ENCODE data around the gene AGXT2.
"Not testable (repeated sequence)": the region's sequence is repeated elsewhere in the genome, so short reads cannot be mapped to it uniquely, and the experiment has no call there.

The AGXT2 gene

DNA sequence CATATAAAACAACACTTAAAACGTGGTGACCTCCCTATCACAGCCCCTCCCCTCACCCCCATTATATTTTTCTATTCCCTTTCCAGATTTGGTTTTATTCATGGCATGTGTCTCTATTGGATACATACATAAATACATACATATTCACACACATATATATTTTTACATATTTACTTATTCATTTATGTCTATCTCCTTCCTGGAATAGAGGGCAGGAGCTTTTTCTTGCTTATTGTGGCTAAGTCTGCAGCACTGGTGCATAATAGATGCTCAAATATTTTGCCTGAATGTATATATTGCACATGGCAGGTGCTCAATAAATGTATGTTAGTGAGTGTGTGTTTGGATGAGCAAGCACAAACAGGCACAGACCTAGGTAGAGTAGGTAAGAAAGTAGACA lies 2.5 kb downstream of the AGXT2 start:
- in situ Hi-C loops (cut with HindIII; ENCODE audit: low pct_unique_long_range_greater_than_20kb, low sequenced_read_pairs), result no loop called here
- DNase-seq (ENCODE audit: low read depth in 1 of 2, low spot score in 1 of 2), result no peak
- no peak for TF ChIP-seq JUND (IDR thresholded peaks at IDR 0.05; ENCODE audit: low read depth)

DNA sequence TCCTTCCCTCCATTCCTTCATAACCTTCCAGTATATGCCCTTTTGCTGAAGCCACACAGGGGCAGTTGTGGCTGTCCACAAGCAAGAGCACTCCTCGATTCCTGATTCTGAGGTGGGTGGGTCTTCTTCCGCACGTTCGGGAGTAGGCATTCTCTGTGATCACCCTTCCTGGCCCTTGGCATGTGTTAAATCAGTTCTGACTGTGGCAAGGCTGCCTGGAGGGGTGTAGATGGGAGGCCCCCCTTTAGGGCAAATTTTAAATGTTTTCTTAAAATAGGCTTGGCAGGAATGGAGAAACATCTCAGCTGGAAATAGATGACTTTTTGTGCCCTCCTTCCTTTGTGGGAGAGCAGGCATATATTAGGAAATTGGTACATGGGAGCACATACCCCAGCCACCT lies 3.1 kb downstream of the AGXT2 start:
- TF ChIP-seq JUND (IDR thresholded peaks at IDR 0.05; ENCODE audit: low read depth), result no peak
- DNase-seq (ENCODE audit: low read depth in 1 of 2, low spot score in 1 of 2), result no peak
- in situ Hi-C loops (cut with HindIII; ENCODE audit: low pct_unique_long_range_greater_than_20kb, low sequenced_read_pairs), result no loop called here

DNA sequence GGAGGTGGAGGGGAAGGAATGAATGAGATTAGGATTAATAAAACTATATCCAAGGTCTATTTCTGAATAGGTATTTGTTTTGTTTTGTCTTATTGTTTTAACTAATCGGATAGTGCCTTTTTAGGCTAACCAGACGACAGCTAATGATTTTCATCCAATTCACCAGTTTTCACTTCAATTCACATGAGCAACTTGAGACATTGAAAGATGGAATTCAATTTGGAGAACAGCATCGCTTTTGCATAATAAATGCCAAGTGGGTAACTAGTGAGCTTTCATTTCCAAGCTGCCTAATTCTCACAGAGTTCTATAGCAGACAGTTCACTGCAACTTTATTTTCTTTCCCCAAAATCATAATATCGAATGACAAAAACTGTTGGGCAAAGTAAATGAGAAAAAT lies 5.0 kb downstream of the AGXT2 start:
- no peak for DNase-seq (ENCODE audit: low read depth in 1 of 2, low spot score in 1 of 2)
- no peak for TF ChIP-seq JUND (IDR thresholded peaks at IDR 0.05; ENCODE audit: low read depth)
- in situ Hi-C loops (cut with HindIII; ENCODE audit: low pct_unique_long_range_greater_than_20kb, low sequenced_read_pairs), result no loop called here

DNA sequence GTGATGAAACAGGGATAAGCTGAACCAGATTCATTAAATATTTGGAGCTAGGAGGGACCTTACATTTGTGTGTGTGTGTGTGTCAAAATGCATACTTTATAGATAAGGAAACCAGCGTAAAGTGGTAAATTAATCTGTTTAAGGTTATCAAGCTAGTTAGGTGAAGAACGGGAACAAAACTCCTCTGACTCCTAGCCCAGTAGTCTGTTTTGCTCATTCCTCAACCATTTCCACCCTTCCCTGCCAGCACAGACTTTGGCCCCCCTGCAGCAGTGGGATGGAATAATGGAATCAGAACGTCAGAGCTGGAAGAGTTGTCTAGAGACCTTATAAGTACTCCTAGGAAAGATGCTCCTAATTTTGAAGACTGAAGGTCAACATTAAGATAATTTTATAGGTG lies 6.5 kb downstream of the AGXT2 start:
- no peak for DNase-seq (ENCODE audit: low read depth in 1 of 2, low spot score in 1 of 2)
- no peak for TF ChIP-seq JUND (IDR thresholded peaks at IDR 0.05; ENCODE audit: low read depth)
- in situ Hi-C loops (cut with HindIII; ENCODE audit: low pct_unique_long_range_greater_than_20kb, low sequenced_read_pairs), result no loop called here

DNA sequence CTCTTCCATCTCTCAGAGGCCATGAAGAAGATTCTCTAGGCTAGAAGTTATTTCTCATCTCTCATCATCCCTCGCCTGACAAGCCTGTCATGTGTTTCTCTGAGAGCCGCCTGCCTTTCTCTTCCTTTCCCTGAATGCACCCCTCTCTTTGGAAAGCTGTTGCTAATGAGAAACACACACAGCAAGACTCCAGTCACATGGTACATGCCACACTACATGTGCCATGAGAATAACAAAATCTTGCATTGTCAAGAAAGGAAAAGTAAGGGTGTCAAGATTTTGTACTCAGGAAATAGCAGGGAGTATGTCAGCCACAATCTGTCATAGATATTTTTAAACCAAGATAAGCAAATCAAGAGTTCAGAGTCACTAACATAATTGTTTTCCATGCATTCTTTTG lies 8.9 kb downstream of the AGXT2 start:
- no peak for DNase-seq (ENCODE audit: low read depth in 1 of 2, low spot score in 1 of 2)
- in situ Hi-C loops (cut with HindIII; ENCODE audit: low pct_unique_long_range_greater_than_20kb, low sequenced_read_pairs), result no loop called here
- TF ChIP-seq JUND (IDR thresholded peaks at IDR 0.05; ENCODE audit: low read depth), result no peak

DNA sequence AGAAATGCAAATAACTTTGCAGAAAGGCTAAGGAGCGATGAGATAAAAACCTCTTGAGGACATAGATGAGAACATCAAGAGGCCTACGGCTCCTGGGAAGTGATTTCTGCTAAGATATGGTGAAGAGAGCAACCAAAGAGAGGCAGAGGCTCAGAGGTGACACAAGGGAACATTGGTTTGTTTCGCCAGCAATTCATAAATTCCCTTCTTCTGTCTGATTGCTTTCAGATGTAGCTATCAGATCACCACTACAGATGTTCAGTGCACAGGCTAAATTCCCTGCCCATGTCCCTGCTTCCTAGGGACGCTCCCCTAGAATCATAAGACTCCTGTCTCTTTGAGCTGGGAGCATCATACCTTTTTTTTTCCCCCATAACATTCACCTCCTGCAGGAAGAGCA lies 11.2 kb downstream of the AGXT2 start:
- no peak for TF ChIP-seq JUND (IDR thresholded peaks at IDR 0.05; ENCODE audit: low read depth)
- in situ Hi-C loops (cut with HindIII; ENCODE audit: low pct_unique_long_range_greater_than_20kb, low sequenced_read_pairs), result no loop called here
- no peak for DNase-seq (ENCODE audit: low read depth in 1 of 2, low spot score in 1 of 2)

DNA sequence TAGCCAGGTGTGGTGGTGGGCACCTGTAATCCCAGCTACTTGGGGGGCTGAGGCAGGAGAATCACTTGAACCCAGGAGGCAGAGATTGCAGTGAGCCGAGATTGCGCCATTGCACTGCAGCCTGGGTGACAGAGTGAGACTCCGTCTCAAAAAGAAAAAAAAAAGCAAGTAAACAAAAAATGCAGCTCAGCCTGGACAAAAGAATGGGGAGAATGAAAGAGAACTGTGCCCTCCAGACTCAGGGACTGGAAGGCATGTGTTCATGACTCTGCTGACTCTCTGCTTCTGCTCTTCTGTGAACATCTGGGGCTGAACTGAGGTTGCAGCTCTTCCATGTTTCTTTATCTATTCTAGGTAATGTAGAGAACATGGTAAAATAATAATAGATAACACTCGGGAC lies 11.8 kb downstream of the AGXT2 start:
- in situ Hi-C loops (cut with HindIII; ENCODE audit: low pct_unique_long_range_greater_than_20kb, low sequenced_read_pairs); DNase-seq (ENCODE audit: low read depth in 1 of 2, low spot score in 1 of 2): not testable (repeated sequence)

DNA sequence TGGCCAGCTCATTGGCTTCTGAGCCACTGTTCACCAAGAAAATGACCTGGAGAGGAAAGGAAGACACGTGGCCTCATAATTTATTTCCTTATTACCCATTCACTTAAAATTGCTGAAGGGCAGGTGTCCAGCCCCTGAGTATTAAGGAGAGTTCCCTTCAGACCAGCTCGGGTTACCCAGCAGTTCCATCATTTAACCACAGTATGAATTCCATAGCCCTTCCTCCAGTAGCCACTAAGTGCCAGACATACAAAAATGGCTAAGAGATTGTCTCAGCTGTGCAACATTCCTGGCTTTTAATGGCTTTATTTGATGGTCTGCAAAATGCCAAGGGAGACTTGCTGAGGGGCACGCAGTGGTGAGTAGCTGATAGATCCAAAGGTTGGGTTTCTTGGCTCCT lies 12.5 kb downstream of the AGXT2 start:
- in situ Hi-C loops (cut with HindIII; ENCODE audit: low pct_unique_long_range_greater_than_20kb, low sequenced_read_pairs), result no loop called here
- no peak for TF ChIP-seq JUND (IDR thresholded peaks at IDR 0.05; ENCODE audit: low read depth)
- DNase-seq (ENCODE audit: low read depth in 1 of 2, low spot score in 1 of 2), result no peak

DNA sequence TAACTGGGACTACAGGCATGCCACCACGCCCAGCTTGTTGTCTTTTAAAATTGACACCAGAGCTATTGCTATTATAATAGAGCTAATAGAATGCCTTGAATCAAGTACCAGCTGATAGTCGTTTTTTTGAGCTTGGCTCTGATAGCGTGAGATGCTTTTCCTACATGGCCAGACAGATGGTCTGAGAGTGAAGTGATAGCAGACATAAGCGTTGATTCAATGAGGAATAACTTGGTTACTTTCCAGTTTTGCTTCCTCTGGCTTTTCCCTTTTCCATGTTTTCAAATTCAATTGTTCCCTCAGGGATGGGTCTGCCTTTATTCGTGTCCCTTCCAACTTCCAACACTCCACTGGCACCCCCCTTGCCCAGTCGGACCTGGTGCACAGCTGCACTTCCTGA lies 15.4 kb downstream of the AGXT2 start:
- no peak for DNase-seq (ENCODE audit: low read depth in 1 of 2, low spot score in 1 of 2)
- TF ChIP-seq JUND (IDR thresholded peaks at IDR 0.05; ENCODE audit: low read depth), result no peak
- in situ Hi-C loops (cut with HindIII; ENCODE audit: low pct_unique_long_range_greater_than_20kb, low sequenced_read_pairs), result no loop called here

DNA sequence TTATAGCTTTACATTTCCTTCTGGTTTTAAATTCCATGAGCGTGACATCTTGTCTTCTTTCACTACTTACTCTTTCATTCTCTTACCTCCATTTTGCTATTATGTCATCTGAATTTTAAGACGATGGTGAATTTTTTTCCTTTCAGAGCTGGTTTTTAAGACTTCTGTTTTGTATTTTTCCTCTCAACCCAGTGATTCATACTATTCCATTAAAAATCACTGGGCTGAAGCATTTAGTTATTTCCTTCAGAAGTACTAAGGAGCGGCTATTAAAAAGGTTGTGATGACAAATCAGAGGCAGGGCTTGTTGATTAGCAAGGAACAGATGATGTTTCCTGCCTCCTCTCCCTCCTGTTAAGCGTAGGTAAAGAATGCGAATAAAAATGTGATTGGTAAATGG lies 16.5 kb downstream of the AGXT2 start:
- TF ChIP-seq JUND (IDR thresholded peaks at IDR 0.05; ENCODE audit: low read depth), result no peak
- no peak for DNase-seq (ENCODE audit: low read depth in 1 of 2, low spot score in 1 of 2)
- in situ Hi-C loops (cut with HindIII; ENCODE audit: low pct_unique_long_range_greater_than_20kb, low sequenced_read_pairs), result no loop called here

DNA sequence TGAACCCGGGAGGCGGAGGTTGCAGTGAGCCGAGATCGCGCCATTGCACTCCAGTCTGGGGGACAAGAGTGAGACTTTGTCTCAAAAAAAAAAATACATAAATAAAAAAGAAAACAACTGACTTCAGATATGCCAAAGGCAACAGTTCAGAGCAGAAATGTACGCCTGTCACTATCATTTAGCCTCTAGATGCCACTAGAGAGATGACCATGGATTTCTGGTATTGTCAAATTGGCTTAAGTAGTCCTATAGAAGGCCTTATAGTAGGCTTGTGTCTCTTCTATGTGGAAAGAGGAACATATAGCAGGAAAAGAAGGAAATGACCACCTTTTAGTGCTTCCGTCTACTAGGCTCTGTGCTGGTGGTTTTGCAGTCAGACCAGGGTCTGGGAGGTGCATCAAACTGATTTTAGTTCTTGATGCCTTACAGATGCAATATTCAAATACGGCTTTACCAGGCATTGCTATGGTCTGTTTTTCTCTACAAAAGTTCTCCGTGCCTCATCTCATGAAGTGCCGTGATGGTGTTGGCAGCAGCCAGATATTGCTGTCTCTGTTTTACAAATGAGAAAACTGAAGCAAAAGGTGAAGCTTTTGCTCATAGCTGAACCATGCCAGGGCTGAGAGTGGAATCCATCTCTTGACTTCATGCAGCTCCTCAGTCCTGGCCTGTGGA lies 17.2 kb downstream of the AGXT2 start:
- in situ Hi-C loops (cut with HindIII; ENCODE audit: low pct_unique_long_range_greater_than_20kb, low sequenced_read_pairs), result no loop called here
- DNase-seq (ENCODE audit: low read depth in 1 of 2, low spot score in 1 of 2), result peak in 1 of 2 experiments; percentile 57
- no peak for TF ChIP-seq JUND (IDR thresholded peaks at IDR 0.05; ENCODE audit: low read depth)

DNA sequence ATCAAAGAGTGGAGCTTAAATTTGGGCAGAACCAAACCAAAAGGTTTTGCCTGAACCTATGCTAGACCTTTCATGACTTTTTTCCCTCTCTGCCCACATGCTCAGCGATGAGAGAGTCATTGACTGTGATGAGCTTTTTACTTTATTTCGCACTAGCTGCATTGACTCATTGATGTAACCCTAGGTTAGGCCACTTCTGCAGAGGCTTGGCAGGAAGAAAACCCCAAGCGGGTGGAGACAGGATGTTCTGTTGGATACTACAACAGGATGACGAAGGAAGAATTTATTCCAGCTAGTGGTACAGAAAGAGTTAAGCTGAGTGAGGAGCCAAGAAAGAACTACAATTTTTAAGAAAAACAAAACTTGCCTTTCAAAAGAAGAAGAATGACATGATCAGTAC lies 18.4 kb downstream of the AGXT2 start:
- in situ Hi-C loops (cut with HindIII; ENCODE audit: low pct_unique_long_range_greater_than_20kb, low sequenced_read_pairs), result no loop called here

DNA sequence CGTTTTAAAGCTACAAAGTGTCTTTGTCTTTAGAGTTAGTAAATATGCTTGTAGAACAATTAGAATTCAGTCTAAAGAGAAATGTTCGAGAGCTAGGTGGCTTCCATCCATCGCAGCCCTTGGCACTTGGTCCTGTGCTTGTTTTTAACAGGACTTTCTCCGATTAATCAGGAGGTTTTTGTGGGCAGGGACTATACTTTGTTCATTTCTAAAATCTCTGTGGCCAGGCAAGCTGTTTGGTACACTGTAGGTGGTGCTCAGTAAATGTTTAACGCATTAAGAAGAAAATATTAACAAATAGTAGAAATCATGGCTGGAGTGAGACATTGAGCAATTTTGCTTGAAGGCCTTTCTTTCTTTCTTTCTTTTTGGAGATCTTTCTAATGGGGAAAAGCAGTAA lies 20.8 kb downstream of the AGXT2 start:
- in situ Hi-C loops (cut with HindIII; ENCODE audit: low pct_unique_long_range_greater_than_20kb, low sequenced_read_pairs), result no loop called here
- DNase-seq (ENCODE audit: low read depth in 1 of 2, low spot score in 1 of 2), result no peak
- no peak for TF ChIP-seq JUND (IDR thresholded peaks at IDR 0.05; ENCODE audit: low read depth)

More for the DNA sequence above, 18.4 kb downstream of the AGXT2 start:
- TF ChIP-seq JUND (IDR thresholded peaks at IDR 0.05; ENCODE audit: low read depth), result no peak
- DNase-seq (ENCODE audit: low read depth in 1 of 2, low spot score in 1 of 2), result no peak

DNA sequence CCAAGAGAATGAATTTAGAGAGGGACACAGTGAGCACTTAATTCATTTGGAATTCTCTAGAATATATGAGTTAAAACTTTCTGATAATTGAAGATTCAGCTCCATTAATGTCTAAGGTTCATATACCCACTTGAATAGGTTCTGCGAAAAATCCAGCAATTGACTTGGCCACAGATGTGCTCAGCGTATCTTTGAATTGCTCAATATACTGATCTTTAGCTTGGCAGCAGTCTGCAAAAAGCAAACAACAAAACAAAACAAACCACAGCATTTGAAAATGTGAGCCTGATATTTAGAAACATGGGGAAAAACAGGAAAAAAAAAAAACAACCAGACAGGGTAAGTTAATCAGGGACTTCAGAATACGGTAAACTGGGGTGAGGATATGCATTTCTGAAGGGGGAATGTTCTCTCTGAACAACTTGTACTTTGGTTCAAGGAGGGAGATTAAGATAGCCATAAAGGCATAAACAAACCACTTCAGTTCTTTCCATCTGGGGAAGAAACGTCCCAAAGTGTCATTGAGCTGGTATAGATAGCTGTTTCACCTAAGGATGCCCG lies 21.4 kb downstream of the AGXT2 start:
- DNase-seq (ENCODE audit: low read depth in 1 of 2, low spot score in 1 of 2), result no peak
- in situ Hi-C loops (cut with HindIII; ENCODE audit: low pct_unique_long_range_greater_than_20kb, low sequenced_read_pairs), result no loop called here
- no peak for TF ChIP-seq JUND (IDR thresholded peaks at IDR 0.05; ENCODE audit: low read depth)

Measured in T47D (cell line).